Lung (tissue), 10 donors: ENCODE results near the gene FAM25G. TPM values are rescaled to one million over a fixed set of nuclear protein-coding genes. Genes with fewer than 3 reads are reported as not detected.
A peak's percentile ranks its signal among the peaks of the same experiment; 100 is the strongest.
"Not testable (repeated sequence)": the region's sequence is repeated elsewhere in the genome, so short reads cannot be mapped to it uniquely, and the experiment has no call there.

Experiments
- ATAC-seq: fragments of 200-7000 bp; cut with Tn5 transposase; one replicate; pipeline ENCODE4 v1.9.1; 2020; ENCODE audit warnings: moderate number of reproducible peaks; ENCODE audit not compliant: insufficient read depth, low FRiP score
- DNase-seq, 3 donors: peaks; one replicate each; pipeline ENCODE4 v3.0.0-alpha.2; 2013 to 2017
- H3K27ac ChIP-seq, 2 donors: one replicate each; pipeline ENCODE4 v1.5.1; 2013; ENCODE audit warnings: mild to moderate bottlenecking in 2 of 2, moderate library complexity in 2 of 2, control low read depth in 1 of 2, inconsistent platforms in 1 of 2, low read depth in 1 of 2, low read length in 1 of 2
- H3K27me3 ChIP-seq, 3 donors: one replicate each; pipeline ENCODE4 v1.5.1; 2013; ENCODE audit warnings: low read length in 2 of 3; ENCODE audit not compliant: control insufficient read depth in 3 of 3, insufficient read depth in 3 of 3
- H3K36me3 ChIP-seq, 4 donors: one replicate each; pipeline ENCODE4 v1.5.1; 2013; ENCODE audit warnings: low read length in 4 of 4, mild to moderate bottlenecking in 1 of 4, moderate library complexity in 1 of 4; ENCODE audit not compliant: control insufficient read depth in 4 of 4, insufficient read depth in 4 of 4
- H3K4me1 ChIP-seq, 5 donors: one replicate each; pipeline ENCODE4 v1.5.1; 2013; ENCODE audit warnings: low read length in 5 of 5, mild to moderate bottlenecking in 2 of 5, moderate library complexity in 1 of 5; ENCODE audit not compliant: control insufficient read depth in 5 of 5, insufficient read depth in 5 of 5
- H3K4me3 ChIP-seq: one replicate; pipeline ENCODE4 v1.5.1; 2013; ENCODE audit warnings: mild to moderate bottlenecking, control low read depth, moderate library complexity
- H3K9ac ChIP-seq, 2 donors: one replicate each; pipeline ENCODE4 v1.5.1; 2013; ENCODE audit warnings: low read length in 2 of 2, control low read depth in 1 of 2; ENCODE audit not compliant: insufficient read depth in 1 of 2
- H3K9me3 ChIP-seq, 4 donors: one replicate each; pipeline ENCODE4 v1.5.1; 2013; ENCODE audit warnings: low read length in 3 of 4, mild to moderate bottlenecking in 1 of 4, moderate library complexity in 1 of 4; ENCODE audit not compliant: control insufficient read depth in 4 of 4, insufficient read depth in 3 of 4
- WGBS, 2 donors: extraction: QIAGEN DNeasy Blood & Tissue Kit; methylation state at CpG; one replicate each; pipeline ENCODE4 v1.1.7; 2013; 5-methylcytosine and 5-hydroxymethylcytosine counted together
- polyA plus RNA-seq, 2 donors: library from polyadenylated mRNA; stranded (reverse); fragments of 200-250 nt; gene quantifications; one replicate each; pipeline ENCODE4 v1.2.1, GENCODE V29; 2013
- total RNA-seq, 2 donors: library from RNA; depleted of rRNA in 1 of 2; stranded (reverse); fragments of >200 nt in 1 of 2; gene quantifications; one replicate each; pipeline ENCODE4 v1.2.1, GENCODE V29; 2014 to 2021
- donor health status: Bipolar disorder and iron deficiency.
- donor health status: healthy.
- donor health status: DM: yes; HTN: yes; CAD: no.

The FAM25G gene
- total and polyA plus RNA-seq, 4 donors: not detected

GRCh38 chr10:47483923-47484322 lies 7.6 kb downstream of the FAM25G start, which contains the start of gene ANXA8:
Gene ANXA8 (minus strand): TSS chr10:47484115. CDS start chr10:47483933, 182 bp downstream.
- H3K27me3 ChIP-seq, H3K36me3 ChIP-seq, ATAC-seq, H3K9ac ChIP-seq, H3K9me3 ChIP-seq, DNase-seq, H3K27ac ChIP-seq, H3K4me3 ChIP-seq, H3K4me1 ChIP-seq: not testable (repeated sequence)
- 85 to 88% methylated on average over 8 of the region's 11 CpGs for WGBS, 2 donors

- WGBS, 2 donors: no CpG with 5 or more reads among the region's 1 CpG
- not testable (repeated sequence) for H3K36me3 ChIP-seq, ATAC-seq
These were observed 9.1 kb downstream of the FAM25G start for GRCh38 chr10:47482367-47482766.

GRCh38 chr10:47481768-47482181 lies 9.7 kb downstream of the FAM25G start:
- H3K9me3 ChIP-seq, ATAC-seq, H3K27me3 ChIP-seq, H3K36me3 ChIP-seq, H3K4me3 ChIP-seq, H3K27ac ChIP-seq, DNase-seq, H3K4me1 ChIP-seq, H3K9ac ChIP-seq: not testable (repeated sequence)
- 87 to 98% methylated on average over 5 of the region's 6 CpGs for WGBS, 2 donors

More at GRCh38 chr10:47482367-47482766, 9.1 kb downstream of the FAM25G start:
- not testable (repeated sequence) for H3K9me3 ChIP-seq, H3K4me1 ChIP-seq, DNase-seq, H3K4me3 ChIP-seq, H3K27ac ChIP-seq, H3K9ac ChIP-seq, H3K27me3 ChIP-seq

- H3K27ac ChIP-seq, H3K9ac ChIP-seq, DNase-seq, H3K4me1 ChIP-seq, H3K27me3 ChIP-seq, H3K4me3 ChIP-seq, H3K36me3 ChIP-seq, H3K9me3 ChIP-seq: not testable (repeated sequence)
- peak; percentile 76 for ATAC-seq
- 70 to 84% methylated on average over 7 to 8 of the region's 10 CpGs for WGBS, 2 donors
These were observed 10.2 kb downstream of the FAM25G start for GRCh38 chr10:47481182-47481766.

GRCh38 chr10:47480133-47480532 lies 11.4 kb downstream of the FAM25G start:
- not testable (repeated sequence) for H3K27ac ChIP-seq, H3K9ac ChIP-seq, ATAC-seq, H3K36me3 ChIP-seq, H3K27me3 ChIP-seq, H3K4me1 ChIP-seq, DNase-seq, H3K9me3 ChIP-seq, H3K4me3 ChIP-seq
- WGBS, 2 donors: no CpG with 5 or more reads among the region's 3 CpGs

GRCh38 chr10:47478114-47478513 lies 13.4 kb downstream of the FAM25G start:
- not testable (repeated sequence) for ATAC-seq, H3K9me3 ChIP-seq, H3K36me3 ChIP-seq, H3K4me1 ChIP-seq, H3K4me3 ChIP-seq, H3K9ac ChIP-seq, DNase-seq, H3K27ac ChIP-seq, H3K27me3 ChIP-seq
- WGBS, 2 donors: 60 to 63% methylated on average over 3 to 4 of the region's 5 CpGs

- 96 to 97% methylated on average over 7 to 9 of the region's 11 CpGs for WGBS, 2 donors
These were observed 14.4 kb downstream of the FAM25G start for GRCh38 chr10:47477078-47477477.

GRCh38 chr10:47475101-47475500 lies 16.4 kb downstream of the FAM25G start:
- not testable (repeated sequence) for H3K36me3 ChIP-seq, H3K27ac ChIP-seq, H3K9me3 ChIP-seq, H3K4me1 ChIP-seq, ATAC-seq, H3K27me3 ChIP-seq, H3K4me3 ChIP-seq, H3K9ac ChIP-seq
- WGBS, 2 donors: 82 to 91% methylated on average over 5 of the region's 5 CpGs
- peak in 1 of 3 donors; percentile 10 for DNase-seq

More at GRCh38 chr10:47477078-47477477, 14.4 kb downstream of the FAM25G start:
- H3K36me3 ChIP-seq, H3K4me1 ChIP-seq, H3K27ac ChIP-seq, ATAC-seq, DNase-seq, H3K4me3 ChIP-seq, H3K9ac ChIP-seq, H3K27me3 ChIP-seq, H3K9me3 ChIP-seq: not testable (repeated sequence)
